H9 (cell line): Measurements from ENCODE around the gene WNT6. TPM values are rescaled to one million over a fixed set of nuclear protein-coding genes. Genes with fewer than 3 reads are reported as not detected.

Source experiments
- DNase-seq: peaks from one replicate; pipeline ENCODE4 v3.0.0-alpha.2; 2017
- H2AFZ ChIP-seq: one replicate; pipeline ENCODE4 v1.6.1; 2013; ENCODE audit warnings: mild to moderate bottlenecking, low read length, control low read depth, moderate library complexity
- H2AK5ac ChIP-seq: 2 replicates; pipeline ENCODE4 v1.6.1; 2013; ENCODE audit warnings: low read length, control low read depth, mixed read lengths; ENCODE audit not compliant: insufficient read length
- H2BK120ac ChIP-seq: one replicate; pipeline ENCODE4 v1.6.1; 2013; ENCODE audit warnings: low read depth, mild to moderate bottlenecking, low read length, control low read depth, inconsistent platforms; ENCODE audit not compliant: poor library complexity, severe bottlenecking
- H2BK12ac ChIP-seq: 2 replicates; pipeline ENCODE4 v1.6.1; 2013; ENCODE audit warnings: low read length, control low read depth, mixed read lengths, low read depth; ENCODE audit not compliant: insufficient read length
- H2BK15ac ChIP-seq: 2 replicates; pipeline ENCODE4 v1.6.1; 2013; ENCODE audit warnings: low read depth, low read length, control low read depth
- H2BK20ac ChIP-seq: one replicate; pipeline ENCODE4 v1.6.1; 2013; ENCODE audit warnings: low read depth, mild to moderate bottlenecking, low read length, control low read depth, inconsistent platforms; ENCODE audit not compliant: poor library complexity, severe bottlenecking
- H2BK5ac ChIP-seq: 2 replicates; pipeline ENCODE4 v1.6.1; 2013; ENCODE audit warnings: low read length, control low read depth, mixed read lengths; ENCODE audit not compliant: insufficient read length
- H3K14ac ChIP-seq: 2 replicates; pipeline ENCODE4 v1.6.1; 2013; ENCODE audit warnings: low read length, control low read depth; ENCODE audit not compliant: insufficient read depth
- H3K18ac ChIP-seq: 2 replicates; pipeline ENCODE4 v1.6.1; 2013; ENCODE audit warnings: low read depth, mild to moderate bottlenecking, mixed read lengths, low read length, control low read depth; ENCODE audit not compliant: insufficient read length
- H3K23ac ChIP-seq: 2 replicates; pipeline ENCODE4 v1.6.1; 2013; ENCODE audit warnings: low read length, control low read depth, mixed read lengths, low read depth; ENCODE audit not compliant: insufficient read length
- H3K23me2 ChIP-seq: 2 replicates; pipeline ENCODE4 v1.6.1; 2013; ENCODE audit warnings: low read depth, mild to moderate bottlenecking, mixed read lengths, low read length, control low read depth; ENCODE audit not compliant: insufficient read length, poor library complexity, severe bottlenecking
- H3K27ac ChIP-seq: 2 replicates; pipeline ENCODE4 v1.5.1; 2013; ENCODE audit warnings: low read length, control low read depth, mixed read lengths, low read depth; ENCODE audit not compliant: insufficient read length
- H3K27me3 ChIP-seq: 2 replicates; pipeline ENCODE4 v1.6.1; 2013; ENCODE audit warnings: low read length, control low read depth, inconsistent platforms; ENCODE audit not compliant: insufficient read depth
- H3K4ac ChIP-seq: 2 replicates; pipeline ENCODE4 v1.6.1; 2013; ENCODE audit warnings: low read depth, mild to moderate bottlenecking, control low read depth, inconsistent platforms, low read length, moderate library complexity
- H3K4me1 ChIP-seq: 2 replicates; pipeline ENCODE4 v1.6.1; 2013; ENCODE audit warnings: low read length, control low read depth, inconsistent platforms; ENCODE audit not compliant: insufficient read depth
- H3K4me2 ChIP-seq: 2 replicates; pipeline ENCODE4 v1.6.1; 2013; ENCODE audit warnings: low read length, control low read depth, mixed read lengths; ENCODE audit not compliant: insufficient read length, insufficient read depth
- H3K56ac ChIP-seq: 2 replicates; pipeline ENCODE4 v1.6.1; 2013; ENCODE audit warnings: low read depth, mild to moderate bottlenecking, mixed read lengths, low read length, control low read depth; ENCODE audit not compliant: insufficient read length
- H3K79me1 ChIP-seq: 2 replicates; pipeline ENCODE4 v1.6.1; 2013; ENCODE audit warnings: low read depth, mild to moderate bottlenecking, moderate library complexity, low read length, control low read depth, inconsistent platforms; ENCODE audit not compliant: insufficient read depth, poor library complexity, severe bottlenecking
- H3K79me2 ChIP-seq: 2 replicates; pipeline ENCODE4 v1.6.1; 2013; ENCODE audit warnings: low read length, control low read depth, inconsistent platforms; ENCODE audit not compliant: insufficient read depth
- H3K9ac ChIP-seq: 2 replicates; pipeline ENCODE4 v1.6.1; 2013; ENCODE audit warnings: low read length, control low read depth, mixed read lengths; ENCODE audit not compliant: insufficient read length; ENCODE audit errors: extremely low read depth
- H3K9me3 ChIP-seq: one replicate; pipeline ENCODE4 v1.6.1; 2013; ENCODE audit warnings: low read depth, low read length, inconsistent platforms; ENCODE audit not compliant: control insufficient read depth
- H3T11ph ChIP-seq: one replicate; pipeline ENCODE4 v1.6.1; 2013; ENCODE audit warnings: mild to moderate bottlenecking, low read length, control low read depth, inconsistent platforms
- H4K20me1 ChIP-seq: one replicate; pipeline ENCODE4 v1.6.1; 2013; ENCODE audit not compliant: control insufficient read depth, insufficient read length, insufficient read depth
- H4K5ac ChIP-seq: 2 replicates; pipeline ENCODE4 v1.6.1; 2013; ENCODE audit warnings: low read depth, mild to moderate bottlenecking, mixed read lengths, low read length, control low read depth; ENCODE audit not compliant: insufficient read length
- H4K8ac ChIP-seq: replicated peaks from 2 replicates; pipeline ENCODE4 v1.6.1; 2013; ENCODE audit warnings: low read length, control low read depth, mixed read lengths, low read depth; ENCODE audit not compliant: insufficient read length
- H4K91ac ChIP-seq: 2 replicates; pipeline ENCODE4 v1.6.1; 2013; ENCODE audit warnings: low read depth, mild to moderate bottlenecking, moderate library complexity, mixed read lengths, low read length, control low read depth; ENCODE audit not compliant: insufficient read length
- H3K27ac Mint-ChIP-seq, 3 experiments: 2 replicates in 2 of 3; 3 replicates in 1 of 3; pipeline ENCODE4 v1.8.0; 2020 to 2021; ENCODE audit warnings: mixed read lengths in 3 of 3, mild to moderate bottlenecking in 1 of 3, moderate library complexity in 1 of 3
- H3K27me3 Mint-ChIP-seq: 2 replicates; pipeline ENCODE4 v1.8.0; 2021; ENCODE audit warnings: low read depth, mild to moderate bottlenecking, moderate library complexity, mixed read lengths
- H3K36me3 Mint-ChIP-seq, 3 experiments: 2 replicates in 2 of 3; 3 replicates in 1 of 3; pipeline ENCODE4 v1.8.0; 2020 to 2021; ENCODE audit warnings: low read depth in 3 of 3, mixed read lengths in 3 of 3; ENCODE audit not compliant: insufficient read depth in 1 of 3
- H3K4me1 Mint-ChIP-seq, 2 experiments: 2 replicates each; pipeline ENCODE4 v1.8.0; 2020; ENCODE audit warnings: mixed read lengths in 2 of 2
- H3K4me3 Mint-ChIP-seq, 2 experiments: 2 replicates in 1 of 2; 3 replicates in 1 of 2; pipeline ENCODE4 v1.8.0; 2020 to 2021; ENCODE audit warnings: mild to moderate bottlenecking in 2 of 2, mixed read lengths in 2 of 2, moderate library complexity in 1 of 2
- H3K9me3 Mint-ChIP-seq, 2 experiments: 2 replicates in 1 of 2; 3 replicates in 1 of 2; pipeline ENCODE4 v1.8.0; 2020; ENCODE audit warnings: mild to moderate bottlenecking in 2 of 2, mixed read lengths in 2 of 2, moderate library complexity in 1 of 2
- CTCF ChIP-seq: fragments of 200-600 bp; sonication (generic); conservative IDR thresholded peaks from 3 replicates; pipeline ENCODE4 v1.8.0; 2021; ENCODE audit warnings: antibody characterized with exemption, mild to moderate bottlenecking
- WGBS: extraction: QIAGEN DNeasy Blood & Tissue Kit; methylation state at CpG from one replicate; pipeline ENCODE4 v1.1.7; 2013; ENCODE audit warnings: missing lambda C conversion rate, low lambda C conversion rate, mixed read lengths; ENCODE audit not compliant: insufficient read length; ENCODE audit errors: extremely low coverage; 5-methylcytosine and 5-hydroxymethylcytosine counted together
- total RNA-seq: library from RNA; stranded (reverse); gene quantifications from 2 replicates; pipeline ENCODE4 v1.2.1, GENCODE V29; 2021

The WNT6 gene
- total RNA-seq, 1 experiment from 2014 or later = not detected

- H4K5ac ChIP-seq = no peak overlapping the region
These were observed 39.5 kb downstream of the WNT6 start for GRCh38 chr2:218899147-218899546.

More at GRCh38 chr2:218899147-218899546, 39.5 kb downstream of the WNT6 start:
- H3K9me3 Mint-ChIP-seq = peaks cover 0 to 6% of the 10 kb centered on the region in 2 experiments; a peak in 4 of 5 replicates
- no peak overlapping the region for H2BK20ac ChIP-seq
- H3K4me1 Mint-ChIP-seq = peaks cover 17 to 25% of the 10 kb centered on the region in 2 experiments
- H2AFZ ChIP-seq = no peak overlapping the region
- peaks cover 97% of the 10 kb centered on the region for H3K27me3 Mint-ChIP-seq
- no peak overlapping the region for H3K9ac ChIP-seq
- no peak overlapping the region for H2BK120ac ChIP-seq
- no peak overlapping the region for H3K56ac ChIP-seq
- H3K23ac ChIP-seq = no peak overlapping the region
- H3K27ac ChIP-seq = no peak overlapping the region
- H3K23me2 ChIP-seq = peaks cover 2% of the 10 kb centered on the region
- H3K4me3 Mint-ChIP-seq = no peak overlapping the region
- TF ChIP-seq CTCF = no peak
- WGBS = no CpG with 5 or more reads among the region's 12 CpGs
- no peaks in the 10 kb centered on the region; a peak in 1 of 7 replicates for H3K36me3 Mint-ChIP-seq
- H2BK12ac ChIP-seq = no peak overlapping the region
- H3T11ph ChIP-seq = no peak overlapping the region
- DNase-seq = peak; percentile 35
- no peak overlapping the region for H3K27ac Mint-ChIP-seq
- no peaks in the 10 kb centered on the region for H3K9me3 ChIP-seq
- no peaks in the 10 kb centered on the region for H3K79me1 ChIP-seq
- H3K27me3 ChIP-seq = peaks cover 65% of the 10 kb centered on the region
- no peak overlapping the region for H4K8ac ChIP-seq
- H3K14ac ChIP-seq = no peak overlapping the region
- no peaks in the 10 kb centered on the region for H4K20me1 ChIP-seq
- H2BK15ac ChIP-seq = no peak overlapping the region
- no peak overlapping the region for H3K18ac ChIP-seq
- peaks cover 3% of the 10 kb centered on the region; the same call in 1 of the 2 replicates for H3K4me1 ChIP-seq
- H3K4me2 ChIP-seq = peak overlapping the region; percentile 42
- no peak overlapping the region for H2AK5ac ChIP-seq
- H3K79me2 ChIP-seq = no peaks in the 10 kb centered on the region
- no peak overlapping the region for H3K4ac ChIP-seq
- no peak overlapping the region for H2BK5ac ChIP-seq
- H4K91ac ChIP-seq = no peak overlapping the region
